ENCODE measurements around the gene MAEL. TPM values are rescaled to one million over a fixed set of nuclear protein-coding genes. Genes with fewer than 3 reads are reported as not detected.

The MAEL gene
- total and polyA plus RNA-seq, 2 of the 13 experiments (the other 11 are each of a cell fraction or from before 2014, with no cell fraction given) = not detected

DNA sequence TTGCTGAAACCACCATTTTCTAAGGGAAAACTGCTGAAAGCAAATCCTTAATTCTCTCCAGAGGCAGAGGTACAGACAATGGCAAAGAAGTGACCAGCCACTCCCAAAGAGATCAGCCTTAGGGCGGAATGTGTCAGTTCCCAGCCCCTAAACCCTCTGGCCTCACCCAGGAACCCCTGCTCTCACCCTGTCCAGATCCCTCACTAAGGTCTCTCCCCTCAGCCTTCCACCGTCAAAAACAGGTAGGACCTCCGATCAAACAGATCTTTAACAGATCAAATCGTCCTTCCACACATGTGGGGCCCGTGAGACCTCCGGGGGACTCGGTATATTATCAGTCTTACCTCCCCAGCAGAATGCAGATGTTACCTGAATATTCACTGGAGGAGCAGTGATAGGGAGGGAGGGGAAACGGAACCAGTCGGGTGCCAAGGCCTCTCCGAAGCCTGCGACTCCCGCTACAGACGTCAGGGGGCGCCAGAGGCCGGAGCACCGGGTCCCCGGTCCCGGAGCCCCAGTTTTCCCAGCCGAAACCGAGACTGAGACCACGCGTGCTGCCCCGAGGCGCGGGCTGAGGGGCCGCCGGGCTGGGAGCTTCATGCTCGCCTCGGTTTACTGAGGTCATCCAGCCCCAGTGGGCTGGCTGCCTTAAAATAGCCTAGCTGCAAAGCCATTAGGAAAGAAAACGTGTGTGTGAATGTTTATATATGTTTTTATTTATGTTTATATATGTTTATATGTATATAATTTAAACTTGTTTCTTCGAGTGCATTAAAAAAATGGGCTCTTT lies 77.4 kb downstream of the MAEL start (continued):
- TF ChIP-seq, protein P1, sequence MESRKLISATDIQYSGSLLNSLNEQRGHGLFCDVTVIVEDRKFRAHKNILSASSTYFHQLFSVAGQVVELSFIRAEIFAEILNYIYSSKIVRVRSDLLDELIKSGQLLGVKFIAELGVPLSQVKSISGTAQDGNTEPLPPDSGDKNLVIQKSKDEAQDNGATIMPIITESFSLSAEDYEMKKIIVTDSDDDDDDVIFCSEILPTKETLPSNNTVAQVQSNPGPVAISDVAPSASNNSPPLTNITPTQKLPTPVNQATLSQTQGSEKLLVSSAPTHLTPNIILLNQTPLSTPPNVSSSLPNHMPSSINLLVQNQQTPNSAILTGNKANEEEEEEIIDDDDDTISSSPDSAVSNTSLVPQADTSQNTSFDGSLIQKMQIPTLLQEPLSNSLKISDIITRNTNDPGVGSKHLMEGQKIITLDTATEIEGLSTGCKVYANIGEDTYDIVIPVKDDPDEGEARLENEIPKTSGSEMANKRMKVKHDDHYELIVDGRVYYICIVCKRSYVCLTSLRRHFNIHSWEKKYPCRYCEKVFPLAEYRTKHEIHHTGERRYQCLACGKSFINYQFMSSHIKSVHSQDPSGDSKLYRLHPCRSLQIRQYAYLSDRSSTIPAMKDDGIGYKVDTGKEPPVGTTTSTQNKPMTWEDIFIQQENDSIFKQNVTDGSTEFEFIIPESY (CRISPR knock-in tag; IDR thresholded peaks at IDR 0.05) = no peak
- TF ChIP-seq, protein P2, sequence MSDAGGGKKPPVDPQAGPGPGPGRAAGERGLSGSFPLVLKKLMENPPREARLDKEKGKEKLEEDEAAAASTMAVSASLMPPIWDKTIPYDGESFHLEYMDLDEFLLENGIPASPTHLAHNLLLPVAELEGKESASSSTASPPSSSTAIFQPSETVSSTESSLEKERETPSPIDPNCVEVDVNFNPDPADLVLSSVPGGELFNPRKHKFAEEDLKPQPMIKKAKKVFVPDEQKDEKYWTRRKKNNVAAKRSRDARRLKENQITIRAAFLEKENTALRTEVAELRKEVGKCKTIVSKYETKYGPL (CRISPR knock-in tag; IDR thresholded peaks at IDR 0.05) = no peak
- TF ChIP-seq ZNF329 (CRISPR knock-in tag; IDR thresholded peaks at IDR 0.05; ENCODE audit: low read depth) (no peak), ZNF670 (CRISPR knock-in tag; IDR thresholded peaks at IDR 0.05; ENCODE audit: borderline replicate concordance) (0 out of 2 replicates have a peak, but pooled peaks have one; percentile 26), HIVEP1 (CRISPR knock-in tag; IDR thresholded peaks at IDR 0.05) (no peak), YY1 (IDR thresholded peaks at IDR 0.05; ENCODE audit: insufficient read depth, insufficient replicate concordance, low read depth, low read length) (no peak), ZKSCAN1 (IDR thresholded peaks at IDR 0.05; ENCODE audit: low read length) (no peak), FOXK1 (CRISPR knock-in tag; IDR thresholded peaks at IDR 0.05; ENCODE audit: borderline replicate concordance, low read depth) (no peak), ERF (CRISPR knock-in tag; IDR thresholded peaks at IDR 0.05) (0 out of 2 replicates have a peak, but pooled peaks have one; percentile 40), NONO (IDR thresholded peaks at IDR 0.05) (no peak), NONO (CRISPR knock-in tag; conservative IDR thresholded peaks at IDR 0.05) (no peak)
- TF ChIP-seq, protein P3, sequence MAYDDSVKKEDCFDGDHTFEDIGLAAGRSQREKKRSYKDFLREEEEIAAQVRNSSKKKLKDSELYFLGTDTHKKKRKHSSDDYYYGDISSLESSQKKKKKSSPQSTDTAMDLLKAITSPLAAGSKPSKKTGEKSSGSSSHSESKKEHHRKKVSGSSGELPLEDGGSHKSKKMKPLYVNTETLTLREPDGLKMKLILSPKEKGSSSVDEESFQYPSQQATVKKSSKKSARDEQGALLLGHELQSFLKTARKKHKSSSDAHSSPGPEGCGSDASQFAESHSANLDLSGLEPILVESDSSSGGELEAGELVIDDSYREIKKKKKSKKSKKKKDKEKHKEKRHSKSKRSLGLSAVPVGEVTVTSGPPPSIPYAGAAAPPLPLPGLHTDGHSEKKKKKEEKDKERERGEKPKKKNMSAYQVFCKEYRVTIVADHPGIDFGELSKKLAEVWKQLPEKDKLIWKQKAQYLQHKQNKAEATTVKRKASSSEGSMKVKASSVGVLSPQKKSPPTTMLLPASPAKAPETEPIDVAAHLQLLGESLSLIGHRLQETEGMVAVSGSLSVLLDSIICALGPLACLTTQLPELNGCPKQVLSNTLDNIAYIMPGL (CRISPR knock-in tag; IDR thresholded peaks at IDR 0.05; ENCODE audit: borderline replicate concordance in 1 of 2, low read depth in 1 of 2) = peak; percentile 28 to 43; a peak in 2 of 4 replicates
- TF ChIP-seq, protein P4, sequence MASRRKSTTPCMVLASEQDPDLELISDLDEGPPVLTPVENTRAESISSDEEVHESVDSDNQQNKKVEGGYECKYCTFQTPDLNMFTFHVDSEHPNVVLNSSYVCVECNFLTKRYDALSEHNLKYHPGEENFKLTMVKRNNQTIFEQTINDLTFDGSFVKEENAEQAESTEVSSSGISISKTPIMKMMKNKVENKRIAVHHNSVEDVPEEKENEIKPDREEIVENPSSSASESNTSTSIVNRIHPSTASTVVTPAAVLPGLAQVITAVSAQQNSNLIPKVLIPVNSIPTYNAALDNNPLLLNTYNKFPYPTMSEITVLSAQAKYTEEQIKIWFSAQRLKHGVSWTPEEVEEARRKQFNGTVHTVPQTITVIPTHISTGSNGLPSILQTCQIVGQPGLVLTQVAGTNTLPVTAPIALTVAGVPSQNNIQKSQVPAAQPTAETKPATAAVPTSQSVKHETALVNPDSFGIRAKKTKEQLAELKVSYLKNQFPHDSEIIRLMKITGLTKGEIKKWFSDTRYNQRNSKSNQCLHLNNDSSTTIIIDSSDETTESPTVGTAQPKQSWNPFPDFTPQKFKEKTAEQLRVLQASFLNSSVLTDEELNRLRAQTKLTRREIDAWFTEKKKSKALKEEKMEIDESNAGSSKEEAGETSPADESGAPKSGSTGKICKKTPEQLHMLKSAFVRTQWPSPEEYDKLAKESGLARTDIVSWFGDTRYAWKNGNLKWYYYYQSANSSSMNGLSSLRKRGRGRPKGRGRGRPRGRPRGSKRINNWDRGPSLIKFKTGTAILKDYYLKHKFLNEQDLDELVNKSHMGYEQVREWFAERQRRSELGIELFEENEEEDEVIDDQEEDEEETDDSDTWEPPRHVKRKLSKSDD (CRISPR knock-in tag; IDR thresholded peaks at IDR 0.05; ENCODE audit: low read depth) = no peak
- TF ChIP-seq, protein P5, sequence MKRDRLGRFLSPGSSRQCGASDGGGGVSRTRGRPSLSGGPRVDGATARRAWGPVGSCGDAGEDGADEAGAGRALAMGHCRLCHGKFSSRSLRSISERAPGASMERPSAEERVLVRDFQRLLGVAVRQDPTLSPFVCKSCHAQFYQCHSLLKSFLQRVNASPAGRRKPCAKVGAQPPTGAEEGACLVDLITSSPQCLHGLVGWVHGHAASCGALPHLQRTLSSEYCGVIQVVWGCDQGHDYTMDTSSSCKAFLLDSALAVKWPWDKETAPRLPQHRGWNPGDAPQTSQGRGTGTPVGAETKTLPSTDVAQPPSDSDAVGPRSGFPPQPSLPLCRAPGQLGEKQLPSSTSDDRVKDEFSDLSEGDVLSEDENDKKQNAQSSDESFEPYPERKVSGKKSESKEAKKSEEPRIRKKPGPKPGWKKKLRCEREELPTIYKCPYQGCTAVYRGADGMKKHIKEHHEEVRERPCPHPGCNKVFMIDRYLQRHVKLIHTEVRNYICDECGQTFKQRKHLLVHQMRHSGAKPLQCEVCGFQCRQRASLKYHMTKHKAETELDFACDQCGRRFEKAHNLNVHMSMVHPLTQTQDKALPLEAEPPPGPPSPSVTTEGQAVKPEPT (CRISPR knock-in tag; IDR thresholded peaks at IDR 0.05; ENCODE audit: low read depth) = no peak
- TF ChIP-seq, protein P6, sequence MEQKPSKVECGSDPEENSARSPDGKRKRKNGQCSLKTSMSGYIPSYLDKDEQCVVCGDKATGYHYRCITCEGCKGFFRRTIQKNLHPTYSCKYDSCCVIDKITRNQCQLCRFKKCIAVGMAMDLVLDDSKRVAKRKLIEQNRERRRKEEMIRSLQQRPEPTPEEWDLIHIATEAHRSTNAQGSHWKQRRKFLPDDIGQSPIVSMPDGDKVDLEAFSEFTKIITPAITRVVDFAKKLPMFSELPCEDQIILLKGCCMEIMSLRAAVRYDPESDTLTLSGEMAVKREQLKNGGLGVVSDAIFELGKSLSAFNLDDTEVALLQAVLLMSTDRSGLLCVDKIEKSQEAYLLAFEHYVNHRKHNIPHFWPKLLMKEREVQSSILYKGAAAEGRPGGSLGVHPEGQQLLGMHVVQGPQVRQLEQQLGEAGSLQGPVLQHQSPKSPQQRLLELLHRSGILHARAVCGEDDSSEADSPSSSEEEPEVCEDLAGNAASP (CRISPR knock-in tag; IDR thresholded peaks at IDR 0.05; ENCODE audit: borderline replicate concordance) = 0 out of 2 replicates have a peak, but pooled peaks have one; percentile 31

Data from HepG2 (cell line).